ENCODE measurements around the gene CLIC4. TPM values are rescaled to one million over a fixed set of nuclear protein-coding genes. Genes with fewer than 3 reads are reported as not detected.
"Not testable (repeated sequence)": the region's sequence is repeated elsewhere in the genome, so short reads cannot be mapped to it uniquely, and the experiment has no call there.

The CLIC4 gene
- polyA plus RNA-seq, 1 donor (not counting 4 experiments of a cell fraction or from before 2014, with no cell fraction given): 130 TPM

GRCh38 chr1:24754229-24754628 is 9.0 kb downstream of the CLIC4 start:
- Histone ChIP-seq H3K9me3 (ENCODE audit: control insufficient read depth, low read depth, low read length) (no peaks in the 10 kb centered on the region), H3K79me2 (ENCODE audit: control insufficient read depth, insufficient read depth, low read length) (peaks cover 80% of the 10 kb centered on the region), H3K27me3 (ENCODE audit: control insufficient read depth, extremely low read depth, insufficient read depth, low read length) (no peaks in the 10 kb centered on the region), H3K9ac (ENCODE audit: control insufficient read depth, extremely low read depth, insufficient read depth, low read length) (no peak overlapping the region), H2AFZ (ENCODE audit: control insufficient read depth, low read length) (no peak overlapping the region), H3K27ac (ENCODE audit: control insufficient read depth, insufficient read depth, low read length) (no peak overlapping the region), H3K4me2 (ENCODE audit: control insufficient read depth, extremely low read depth, insufficient read depth, low read depth, low read length) (no peak overlapping the region), H3K9me1 (ENCODE audit: control insufficient read depth, extremely low read depth, insufficient read depth, low read length) (no peaks in the 10 kb centered on the region), H4K20me1 (ENCODE audit: control insufficient read depth, extremely low read depth, insufficient read depth, low read length) (peaks cover 12% of the 10 kb centered on the region), H3K4me1 (ENCODE audit: control insufficient read depth, extremely low read depth, insufficient read depth, low read length) (no peaks in the 10 kb centered on the region), H3K4me3 (ENCODE audit: control insufficient read depth in 2 of 3, extremely low read depth in 1 of 3, insufficient read depth in 2 of 3, low read depth in 1 of 3, low read length in 3 of 3) (no peak overlapping the region), H3K36me3 (ENCODE audit: control insufficient read depth in 2 of 2, extremely low read depth in 1 of 2, insufficient read depth in 2 of 2, low read length in 2 of 2) (peaks cover 6 to 7% of the 10 kb centered on the region in 2 experiments)
- dilution Hi-C loops (cut with MboI; ENCODE audit: extremely low pct_ligation_motif_present, low sequenced_read_pairs): no loop called here
- FAIRE-seq (no peak), DNase-seq (ENCODE audit: low read depth, low spot score) (no peak)
- TF ChIP-seq EZH2 (IDR thresholded peaks at IDR 0.05; ENCODE audit: low read length): no peak
- TF ChIP-seq CTCF (optimal IDR thresholded peaks at IDR 0.05 in 1 of 3, IDR thresholded peaks at IDR 0.05 in 1 of 3, conservative IDR thresholded peaks at IDR 0.05 in 1 of 3; ENCODE audit: extremely low read depth in 1 of 3, insufficient read depth in 2 of 3, low read length in 3 of 3): no peak

- H3K9ac ChIP-seq (ENCODE audit: control insufficient read depth, extremely low read depth, insufficient read depth, low read length); H2AFZ ChIP-seq (ENCODE audit: control insufficient read depth, low read length); H3K27ac ChIP-seq (ENCODE audit: control insufficient read depth, insufficient read depth, low read length); FAIRE-seq; H3K4me2 ChIP-seq (ENCODE audit: control insufficient read depth, extremely low read depth, insufficient read depth, low read depth, low read length); H4K20me1 ChIP-seq (ENCODE audit: control insufficient read depth, extremely low read depth, insufficient read depth, low read length); H3K9me1 ChIP-seq (ENCODE audit: control insufficient read depth, extremely low read depth, insufficient read depth, low read length); DNase-seq (ENCODE audit: low read depth, low spot score); dilution Hi-C loops (cut with MboI; ENCODE audit: extremely low pct_ligation_motif_present, low sequenced_read_pairs); H3K4me1 ChIP-seq (ENCODE audit: control insufficient read depth, extremely low read depth, insufficient read depth, low read length); H3K36me3 ChIP-seq (ENCODE audit: control insufficient read depth in 2 of 2, extremely low read depth in 1 of 2, insufficient read depth in 2 of 2, low read length in 2 of 2); H3K27me3 ChIP-seq (ENCODE audit: control insufficient read depth, extremely low read depth, insufficient read depth, low read length); H3K4me3 ChIP-seq (ENCODE audit: control insufficient read depth in 2 of 3, extremely low read depth in 1 of 3, insufficient read depth in 2 of 3, low read depth in 1 of 3, low read length in 3 of 3); H3K9me3 ChIP-seq (ENCODE audit: control insufficient read depth, low read depth, low read length): not testable (repeated sequence)
- peaks cover 80% of the 10 kb centered on the region for H3K79me2 ChIP-seq (ENCODE audit: control insufficient read depth, insufficient read depth, low read length)
These were observed 10.1 kb downstream of the CLIC4 start for GRCh38 chr1:24755323-24755722.

GRCh38 chr1:24756395-24756794 is 11.1 kb downstream of the CLIC4 start:
- H3K9me3 ChIP-seq (ENCODE audit: control insufficient read depth, low read depth, low read length): no peaks in the 10 kb centered on the region
- peaks cover 15% of the 10 kb centered on the region for H4K20me1 ChIP-seq (ENCODE audit: control insufficient read depth, extremely low read depth, insufficient read depth, low read length)
- H3K79me2 ChIP-seq (ENCODE audit: control insufficient read depth, insufficient read depth, low read length): peaks cover 80% of the 10 kb centered on the region
- no peak for TF ChIP-seq EZH2 (IDR thresholded peaks at IDR 0.05; ENCODE audit: low read length)
- TF ChIP-seq CTCF (optimal IDR thresholded peaks at IDR 0.05 in 1 of 3, IDR thresholded peaks at IDR 0.05 in 1 of 3, conservative IDR thresholded peaks at IDR 0.05 in 1 of 3; ENCODE audit: extremely low read depth in 1 of 3, insufficient read depth in 2 of 3, low read length in 3 of 3): no peak
- FAIRE-seq: no peak
- peaks cover 0 to 1% of the 10 kb centered on the region in 2 experiments for H3K36me3 ChIP-seq (ENCODE audit: control insufficient read depth in 2 of 2, extremely low read depth in 1 of 2, insufficient read depth in 2 of 2, low read length in 2 of 2)
- no peak overlapping the region for H2AFZ ChIP-seq (ENCODE audit: control insufficient read depth, low read length)
- no peak overlapping the region for H3K4me2 ChIP-seq (ENCODE audit: control insufficient read depth, extremely low read depth, insufficient read depth, low read depth, low read length)
- no peak overlapping the region for H3K4me3 ChIP-seq (ENCODE audit: control insufficient read depth in 2 of 3, extremely low read depth in 1 of 3, insufficient read depth in 2 of 3, low read depth in 1 of 3, low read length in 3 of 3)
- dilution Hi-C loops (cut with MboI; ENCODE audit: extremely low pct_ligation_motif_present, low sequenced_read_pairs): no loop called here
- DNase-seq (ENCODE audit: low read depth, low spot score): no peak
- no peaks in the 10 kb centered on the region for H3K27me3 ChIP-seq (ENCODE audit: control insufficient read depth, extremely low read depth, insufficient read depth, low read length)
- H3K27ac ChIP-seq (ENCODE audit: control insufficient read depth, insufficient read depth, low read length): no peak overlapping the region
- H3K9ac ChIP-seq (ENCODE audit: control insufficient read depth, extremely low read depth, insufficient read depth, low read length): no peak overlapping the region
- no peaks in the 10 kb centered on the region for H3K9me1 ChIP-seq (ENCODE audit: control insufficient read depth, extremely low read depth, insufficient read depth, low read length)
- H3K4me1 ChIP-seq (ENCODE audit: control insufficient read depth, extremely low read depth, insufficient read depth, low read length): peaks cover 2% of the 10 kb centered on the region

Measured in keratinocyte (primary cell).